NCI-H345 treated with DMSO at 0.1 percent for 48 hours (cell line): ENCODE measurements around the gene TRPM6.
"Not testable (repeated sequence)": the region's sequence is repeated elsewhere in the genome, so short reads cannot be mapped to it uniquely, and the experiment has no call there.

Experiments used
- DNase-seq: peaks from one replicate; lab custom pipeline; 2025; ENCODE audit not compliant: unreplicated experiment; lab: John Stamatoyannopoulos, UW

Gene TRPM6, protein sequence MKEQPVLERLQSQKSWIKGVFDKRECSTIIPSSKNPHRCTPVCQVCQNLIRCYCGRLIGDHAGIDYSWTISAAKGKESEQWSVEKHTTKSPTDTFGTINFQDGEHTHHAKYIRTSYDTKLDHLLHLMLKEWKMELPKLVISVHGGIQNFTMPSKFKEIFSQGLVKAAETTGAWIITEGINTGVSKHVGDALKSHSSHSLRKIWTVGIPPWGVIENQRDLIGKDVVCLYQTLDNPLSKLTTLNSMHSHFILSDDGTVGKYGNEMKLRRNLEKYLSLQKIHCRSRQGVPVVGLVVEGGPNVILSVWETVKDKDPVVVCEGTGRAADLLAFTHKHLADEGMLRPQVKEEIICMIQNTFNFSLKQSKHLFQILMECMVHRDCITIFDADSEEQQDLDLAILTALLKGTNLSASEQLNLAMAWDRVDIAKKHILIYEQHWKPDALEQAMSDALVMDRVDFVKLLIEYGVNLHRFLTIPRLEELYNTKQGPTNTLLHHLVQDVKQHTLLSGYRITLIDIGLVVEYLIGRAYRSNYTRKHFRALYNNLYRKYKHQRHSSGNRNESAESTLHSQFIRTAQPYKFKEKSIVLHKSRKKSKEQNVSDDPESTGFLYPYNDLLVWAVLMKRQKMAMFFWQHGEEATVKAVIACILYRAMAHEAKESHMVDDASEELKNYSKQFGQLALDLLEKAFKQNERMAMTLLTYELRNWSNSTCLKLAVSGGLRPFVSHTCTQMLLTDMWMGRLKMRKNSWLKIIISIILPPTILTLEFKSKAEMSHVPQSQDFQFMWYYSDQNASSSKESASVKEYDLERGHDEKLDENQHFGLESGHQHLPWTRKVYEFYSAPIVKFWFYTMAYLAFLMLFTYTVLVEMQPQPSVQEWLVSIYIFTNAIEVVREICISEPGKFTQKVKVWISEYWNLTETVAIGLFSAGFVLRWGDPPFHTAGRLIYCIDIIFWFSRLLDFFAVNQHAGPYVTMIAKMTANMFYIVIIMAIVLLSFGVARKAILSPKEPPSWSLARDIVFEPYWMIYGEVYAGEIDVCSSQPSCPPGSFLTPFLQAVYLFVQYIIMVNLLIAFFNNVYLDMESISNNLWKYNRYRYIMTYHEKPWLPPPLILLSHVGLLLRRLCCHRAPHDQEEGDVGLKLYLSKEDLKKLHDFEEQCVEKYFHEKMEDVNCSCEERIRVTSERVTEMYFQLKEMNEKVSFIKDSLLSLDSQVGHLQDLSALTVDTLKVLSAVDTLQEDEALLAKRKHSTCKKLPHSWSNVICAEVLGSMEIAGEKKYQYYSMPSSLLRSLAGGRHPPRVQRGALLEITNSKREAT (N-terminal part only)

DNA sequence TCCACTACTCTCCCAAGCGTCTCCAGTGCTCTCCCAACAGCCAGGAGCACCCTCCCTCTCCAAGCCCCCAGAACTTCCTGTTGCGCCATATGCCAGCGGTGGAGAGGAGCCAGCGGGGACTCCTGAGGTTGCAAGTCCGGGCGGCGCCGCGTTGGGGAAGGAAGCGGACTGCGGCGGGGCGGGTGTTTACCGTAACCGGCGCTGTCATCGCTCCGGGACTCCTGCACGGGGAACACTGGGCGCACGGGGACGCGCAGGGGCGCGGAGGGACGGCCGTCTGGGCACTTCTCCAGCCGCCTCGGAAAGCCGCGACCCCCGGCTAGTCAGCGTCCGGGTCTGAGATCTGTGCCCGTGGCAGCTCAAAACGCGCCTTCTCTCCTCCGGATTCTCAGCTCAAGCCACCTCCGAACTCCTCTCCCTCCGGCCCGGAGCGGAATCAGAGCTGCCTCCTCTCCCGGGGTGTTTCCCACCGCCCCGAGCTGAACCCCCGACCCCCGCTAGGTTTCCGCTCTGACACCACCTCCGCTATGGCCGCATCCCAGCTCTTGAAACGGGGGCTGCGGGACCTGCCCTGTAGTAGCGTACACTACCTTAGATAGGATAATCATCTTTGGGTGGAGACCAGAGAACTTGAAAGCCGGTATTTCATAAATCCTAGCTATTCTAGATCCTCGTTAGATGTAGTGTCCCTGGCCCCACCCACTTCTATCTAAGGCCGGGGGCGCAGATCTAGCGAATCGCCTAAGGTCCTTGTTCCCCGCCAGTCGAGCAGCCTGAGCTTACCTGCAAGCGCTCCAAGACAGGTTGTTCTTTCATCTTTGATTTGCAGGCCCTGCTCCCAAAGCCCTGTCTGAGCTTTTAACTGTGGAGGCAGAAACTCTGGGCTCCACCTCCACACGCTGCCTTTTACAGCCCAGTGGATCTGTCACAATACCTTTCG lies at the start of gene TRPM6:
Gene TRPM6 (minus strand): TSS at position 881 of the 940 bp plus-strand sequence. CDS start 65 bp downstream, at position 816.
- peak; percentile 37 for DNase-seq

DNA sequence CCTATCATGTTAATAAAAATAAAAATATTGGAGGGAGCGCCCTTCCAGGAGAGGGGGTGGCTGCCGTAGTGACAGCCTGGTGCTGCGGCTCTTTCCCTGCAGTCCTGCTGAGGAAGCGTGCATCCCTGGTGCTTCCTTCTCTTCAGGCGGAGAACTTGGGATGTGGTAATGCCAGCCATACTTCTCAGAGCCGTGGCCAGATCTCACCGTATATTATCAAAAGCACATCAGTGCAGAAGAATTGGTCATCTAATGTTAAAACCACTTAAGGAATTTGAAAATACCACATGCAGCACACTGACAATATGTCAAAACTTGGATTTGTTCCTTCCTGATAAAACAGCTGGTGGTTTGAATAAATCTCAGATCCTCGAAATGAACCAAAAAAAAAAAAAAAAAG lies 47.3 kb upstream of the TRPM6 start:
- DNase-seq: no peak

DNA sequence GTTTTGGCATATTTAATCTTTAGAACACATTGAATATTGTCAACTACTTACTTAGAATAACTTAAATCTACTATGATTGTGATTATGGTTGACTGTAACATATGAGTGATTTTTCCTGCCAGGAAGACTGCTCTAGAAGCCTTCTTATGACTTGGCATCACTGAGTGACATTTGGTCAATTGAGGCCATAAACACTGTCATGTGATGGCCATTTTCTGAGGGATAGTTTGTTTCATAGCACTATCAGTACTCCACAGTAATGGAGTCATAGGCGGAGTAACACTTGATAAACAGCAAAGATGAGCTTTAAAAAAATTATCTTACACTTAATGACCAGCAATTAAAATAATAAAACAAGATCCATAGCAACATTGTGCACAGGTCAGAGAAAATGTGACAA lies 34.0 kb upstream of the TRPM6 start:
- DNase-seq: no peak

DNA sequence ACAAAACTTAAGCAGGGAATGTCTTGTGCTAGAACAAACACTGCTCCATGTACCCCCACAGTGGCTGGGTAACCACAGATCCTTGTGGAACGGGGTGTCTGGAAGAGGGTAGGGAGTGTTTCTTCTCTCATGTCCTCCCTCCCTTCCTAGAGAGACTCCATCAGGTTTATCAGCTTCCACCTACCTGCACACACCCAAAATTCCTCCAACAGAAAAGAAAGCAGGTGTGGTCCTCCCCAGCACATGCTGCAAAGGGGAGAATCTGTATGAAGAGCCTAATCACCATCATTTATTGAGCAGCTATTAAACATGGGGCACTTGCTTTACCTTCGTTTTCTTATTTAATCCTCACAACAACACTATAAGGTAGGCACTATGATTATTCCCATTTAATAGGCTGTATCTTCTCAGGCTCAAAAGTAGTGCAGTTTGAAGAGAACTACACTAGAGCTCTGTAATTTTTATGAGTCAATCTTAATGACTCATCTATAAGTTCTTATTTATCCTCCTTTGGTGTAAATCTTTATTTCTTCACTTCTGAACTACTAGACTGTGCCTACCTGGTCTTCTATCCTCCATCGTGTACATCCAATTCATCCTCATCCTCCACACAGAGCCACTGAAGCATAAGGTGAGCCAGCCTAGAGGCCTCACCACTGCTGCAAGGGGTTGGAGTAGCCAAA lies 33.4 kb upstream of the TRPM6 start:
- no peak for DNase-seq

DNA sequence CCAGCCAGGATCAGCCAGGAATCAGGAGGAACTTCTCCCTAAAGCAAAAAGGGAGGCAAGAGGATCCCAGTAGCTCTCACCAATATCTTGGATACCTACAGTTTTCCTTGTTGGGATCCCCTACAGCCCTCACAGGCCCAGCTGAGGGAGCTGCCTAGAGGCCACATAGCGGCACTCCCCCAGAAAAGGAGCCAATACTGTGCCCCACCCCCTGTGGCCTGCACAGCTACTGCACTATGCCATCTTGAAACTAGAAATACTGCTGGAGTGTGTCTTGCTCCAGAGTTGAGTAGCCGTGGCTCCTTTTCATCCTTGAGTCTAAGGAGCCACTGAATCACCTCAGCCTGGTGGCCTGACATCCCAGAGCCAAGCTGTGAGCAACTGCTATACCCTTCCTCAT lies 22.3 kb upstream of the TRPM6 start:
- DNase-seq: no peak

DNA sequence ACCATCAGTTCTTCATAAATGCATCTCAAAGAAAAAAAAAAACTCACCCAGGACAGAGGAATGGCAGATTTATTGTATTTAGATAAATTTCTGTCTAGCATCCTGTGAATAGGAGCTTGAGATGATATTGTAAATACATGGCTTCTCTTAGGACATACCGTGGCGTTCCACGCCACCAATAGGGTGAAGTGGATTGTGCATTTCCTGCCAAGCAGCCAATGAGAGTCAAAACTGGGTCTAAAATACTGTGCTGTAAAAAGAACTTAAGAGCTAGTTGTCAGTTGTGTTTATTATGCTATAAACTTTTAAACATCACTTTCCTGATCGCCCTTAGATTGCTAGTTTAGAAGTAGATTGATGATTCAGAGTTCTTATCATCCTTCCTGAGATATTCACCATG lies 20.9 kb upstream of the TRPM6 start:
- no peak for DNase-seq

DNA sequence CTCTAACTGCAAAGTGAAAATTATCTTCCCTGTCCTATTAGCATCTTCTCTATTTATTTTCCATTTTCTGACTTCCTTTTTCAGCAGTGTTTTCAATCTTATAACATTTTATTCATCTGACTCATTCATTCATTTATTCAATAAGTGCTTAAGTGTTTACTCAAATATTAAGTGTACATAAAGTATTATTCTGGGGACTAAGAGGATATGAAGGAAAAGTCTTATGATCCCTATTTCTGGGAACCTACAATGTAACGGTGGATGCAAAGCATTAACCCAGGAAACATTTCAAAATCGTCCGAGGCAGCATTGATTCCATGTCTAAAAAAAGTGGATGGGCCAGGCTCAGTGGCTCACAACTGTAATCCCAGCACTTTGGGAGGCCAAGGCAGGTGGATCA lies 19.4 kb upstream of the TRPM6 start:
- no peak for DNase-seq

DNA sequence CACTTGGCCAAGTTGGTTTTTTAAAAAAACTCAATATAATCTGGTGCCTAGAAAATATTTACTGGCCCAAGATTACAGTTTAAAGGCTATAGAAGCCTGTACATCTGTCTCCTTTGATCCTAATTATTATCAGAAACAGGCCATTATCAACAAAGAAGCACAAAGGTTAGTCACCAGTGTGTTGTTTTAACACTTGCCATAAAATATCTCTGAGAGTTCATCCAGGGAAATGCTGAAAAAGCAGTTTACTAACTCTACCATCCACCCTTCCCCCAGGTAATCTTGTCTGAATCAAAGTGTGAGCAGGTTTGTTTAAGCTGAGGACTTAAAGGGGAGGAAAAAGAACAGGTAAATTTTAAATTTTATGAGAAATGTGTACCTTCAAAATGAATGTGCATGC lies 13.3 kb upstream of the TRPM6 start:
- DNase-seq: no peak

DNA sequence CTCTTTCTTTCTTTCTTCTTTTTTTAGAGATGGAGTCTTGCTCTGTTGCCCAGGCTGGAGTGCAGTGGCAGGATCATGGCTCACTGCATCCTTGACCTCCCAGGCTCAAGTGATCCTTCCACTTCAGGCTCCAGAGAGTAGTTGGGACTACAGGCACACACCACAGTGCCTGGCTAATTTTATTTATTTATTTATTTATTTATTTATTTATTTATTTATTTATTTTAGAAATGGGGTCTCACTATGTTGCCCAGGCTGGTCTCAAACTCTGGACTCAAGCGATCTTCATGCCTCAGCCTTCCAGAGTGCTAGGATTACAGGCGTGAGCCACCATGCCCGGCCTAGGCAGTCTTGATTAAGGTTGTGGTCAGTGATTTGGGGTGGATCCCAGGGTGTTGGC lies 728 bp upstream of the TRPM6 start:
- DNase-seq: not testable (repeated sequence)

DNA sequence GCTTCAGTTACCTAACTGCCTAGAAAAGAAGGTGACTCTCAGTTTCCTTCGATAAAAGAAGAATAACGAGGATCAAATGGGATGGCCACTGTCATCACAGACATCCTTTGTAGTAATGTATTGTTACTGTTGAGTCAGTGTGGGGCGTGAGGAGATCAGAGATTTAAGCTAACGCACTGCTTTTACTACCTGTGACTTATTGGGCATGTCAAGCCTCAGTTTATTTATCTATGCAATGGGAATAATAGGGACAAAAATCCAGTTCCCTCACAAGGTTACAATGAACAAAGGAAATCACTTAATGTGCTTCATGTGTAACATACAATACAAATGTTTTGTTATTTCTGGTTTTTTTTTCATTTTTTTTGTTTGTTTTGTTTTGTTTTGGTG lies 255 bp upstream of the TRPM6 start:
- DNase-seq: no peak

DNA sequence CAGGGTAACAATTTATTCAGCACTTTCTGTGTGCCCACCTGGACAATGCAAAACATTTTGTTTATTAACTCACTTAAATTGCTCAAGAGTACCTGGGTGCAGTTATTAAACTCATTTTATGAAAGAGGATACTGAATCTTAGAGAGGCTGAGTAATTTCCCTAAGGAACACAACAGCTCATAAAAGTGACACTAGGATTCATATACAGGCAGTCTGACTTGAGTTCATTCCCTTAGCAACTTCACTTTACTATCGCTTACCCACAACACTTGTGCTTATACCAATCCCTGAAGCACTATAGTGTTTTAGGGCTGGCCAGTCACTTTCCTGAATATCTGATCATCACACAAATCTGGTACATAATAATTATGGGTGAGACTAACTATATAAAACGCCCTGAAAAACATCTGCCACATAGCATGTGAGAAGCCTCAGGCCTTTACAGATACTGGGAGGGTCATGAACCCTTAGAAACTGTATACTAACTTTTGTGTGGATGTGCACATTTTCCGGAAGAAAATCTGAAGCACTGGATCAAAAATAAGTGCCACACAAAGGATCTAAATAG lies 11.3 kb downstream of the TRPM6 start:
- DNase-seq: no peak

DNA sequence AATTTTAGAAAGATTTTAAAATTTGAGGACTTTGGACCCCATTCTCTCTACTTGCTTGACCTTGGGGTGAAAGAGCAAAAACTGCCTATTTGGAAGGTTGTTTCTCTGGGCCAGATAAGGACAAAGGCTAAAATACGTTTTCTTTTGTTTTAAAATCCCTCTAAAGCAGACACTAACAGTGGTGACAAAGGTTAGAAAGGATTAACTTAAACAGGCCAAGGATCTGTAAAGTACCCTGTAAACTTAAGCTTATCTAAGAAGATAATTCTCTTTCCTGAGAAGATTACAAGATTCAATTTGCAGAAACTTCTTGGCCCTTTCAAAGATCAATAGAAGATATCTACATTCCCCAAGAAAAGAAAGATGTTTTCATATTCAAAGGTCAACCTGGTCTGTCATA lies 12.1 kb downstream of the TRPM6 start:
- DNase-seq: no peak

DNA sequence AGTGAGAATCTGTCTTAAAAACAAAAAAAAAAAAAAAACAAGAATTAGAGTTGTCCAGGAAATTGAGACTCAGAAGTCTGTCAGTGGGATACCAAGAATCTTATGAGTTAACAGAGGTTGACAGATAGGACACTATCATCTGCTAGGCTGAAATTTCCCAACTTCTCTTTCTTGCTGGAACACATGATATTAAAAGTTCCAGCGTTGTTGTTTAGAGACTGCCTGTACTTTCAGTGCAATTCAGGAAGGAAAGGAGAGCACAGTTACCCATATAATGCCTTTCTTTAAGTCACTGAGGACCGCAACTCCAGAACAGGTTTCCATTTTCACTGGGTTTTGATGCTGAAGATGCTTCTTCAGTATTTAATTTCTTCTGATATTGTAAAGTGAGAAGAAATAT lies 13.5 kb downstream of the TRPM6 start:
- DNase-seq: no peak

DNA sequence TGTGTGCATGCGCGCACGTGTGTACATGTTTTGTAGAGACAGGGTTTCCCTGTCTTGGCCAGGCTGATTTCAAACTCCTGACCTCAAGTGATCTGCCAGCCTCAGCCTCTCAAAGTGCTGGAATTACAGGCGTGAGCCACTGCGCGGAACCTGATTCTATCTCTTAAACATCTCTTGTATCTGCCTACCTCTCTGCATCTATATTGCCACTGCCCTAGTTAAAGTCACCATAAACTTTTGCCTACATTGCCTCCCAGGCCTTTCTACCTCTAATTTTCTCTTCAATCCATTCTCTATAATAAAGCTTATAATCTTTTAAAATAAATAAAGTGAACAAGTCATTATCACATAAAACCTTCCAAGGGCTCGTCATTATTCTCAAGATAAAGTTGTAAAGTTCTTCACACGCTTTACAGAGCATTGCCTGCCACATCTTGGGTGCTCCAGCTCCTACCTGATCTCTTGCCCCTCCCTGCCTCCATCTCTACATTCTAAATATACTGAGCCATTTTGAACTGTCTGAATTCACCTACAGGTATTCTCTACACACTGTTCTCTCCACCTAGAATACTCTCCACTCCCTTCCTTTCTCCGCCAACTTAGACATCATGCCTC lies 15.0 kb downstream of the TRPM6 start:
- no peak for DNase-seq

DNA sequence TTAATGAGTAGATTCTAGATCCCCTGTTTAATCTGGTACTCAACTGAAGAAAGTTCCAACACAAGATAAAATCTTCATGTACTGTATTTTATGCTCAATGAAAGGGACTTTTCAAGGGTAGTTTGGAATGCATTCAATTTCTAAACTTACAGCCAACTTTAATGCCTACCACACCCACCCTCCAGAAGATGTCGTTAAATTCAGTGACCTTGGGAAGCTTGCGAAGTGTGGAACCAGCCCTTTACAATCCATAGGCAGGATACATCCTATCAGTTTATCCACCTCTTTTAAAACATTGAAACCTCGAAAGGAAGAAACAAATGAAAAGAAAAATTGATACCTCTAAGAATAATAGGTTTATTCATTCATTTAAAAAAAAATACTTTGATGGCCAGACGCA lies 20.2 kb downstream of the TRPM6 start:
- DNase-seq: no peak

DNA sequence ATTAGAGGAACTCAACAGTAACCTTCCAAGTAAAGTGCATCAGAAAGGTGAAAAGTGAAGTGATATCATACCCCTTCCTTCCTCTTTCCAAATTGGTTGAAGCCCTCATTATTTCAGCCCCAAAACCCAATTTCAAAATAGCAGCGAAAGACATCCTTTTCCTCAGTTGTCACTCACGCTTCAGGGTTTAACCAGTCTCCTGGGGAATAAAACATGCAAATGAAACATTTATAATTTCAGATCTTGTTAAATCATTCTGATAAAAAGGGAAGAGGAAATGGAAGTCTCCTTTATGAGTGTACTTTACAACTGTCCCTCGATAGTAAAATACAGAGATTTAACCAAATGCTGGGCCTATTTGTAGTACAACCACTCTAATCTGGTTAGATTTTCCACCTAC lies 22.5 kb downstream of the TRPM6 start:
- no peak for DNase-seq

DNA sequence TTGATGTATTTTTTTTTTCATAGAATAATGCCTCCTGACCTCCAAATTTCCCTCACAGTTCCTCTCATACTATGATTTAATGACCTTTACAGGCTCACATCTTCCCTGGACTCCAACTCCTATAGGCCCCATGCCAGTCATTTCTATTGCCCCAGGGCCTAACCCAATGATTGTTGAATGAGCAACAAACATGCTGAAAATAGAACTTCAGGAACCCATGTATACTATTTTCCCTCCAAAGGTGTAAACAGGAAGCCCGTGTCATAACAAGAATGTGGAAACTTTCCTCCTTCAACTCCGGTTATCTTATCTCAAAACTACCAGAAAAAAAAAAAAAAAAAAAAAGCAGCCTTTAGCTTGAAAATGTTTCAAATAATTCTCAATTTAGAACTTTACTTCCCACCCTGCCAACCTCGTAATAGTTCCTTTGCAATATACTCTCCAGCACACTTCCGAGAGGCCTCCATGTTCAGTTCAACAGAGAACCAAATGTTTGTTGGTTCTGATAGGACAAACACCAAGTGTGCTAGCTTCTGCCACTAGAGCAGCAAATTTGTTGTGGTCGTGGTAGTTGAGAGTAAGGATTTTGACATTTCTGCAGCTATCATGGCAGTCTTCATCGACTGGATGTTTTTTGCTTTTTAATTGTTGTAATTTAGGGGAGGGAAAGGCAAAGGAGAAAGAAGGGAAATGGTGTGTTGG lies 25.8 kb downstream of the TRPM6 start:
- no peak for DNase-seq

DNA sequence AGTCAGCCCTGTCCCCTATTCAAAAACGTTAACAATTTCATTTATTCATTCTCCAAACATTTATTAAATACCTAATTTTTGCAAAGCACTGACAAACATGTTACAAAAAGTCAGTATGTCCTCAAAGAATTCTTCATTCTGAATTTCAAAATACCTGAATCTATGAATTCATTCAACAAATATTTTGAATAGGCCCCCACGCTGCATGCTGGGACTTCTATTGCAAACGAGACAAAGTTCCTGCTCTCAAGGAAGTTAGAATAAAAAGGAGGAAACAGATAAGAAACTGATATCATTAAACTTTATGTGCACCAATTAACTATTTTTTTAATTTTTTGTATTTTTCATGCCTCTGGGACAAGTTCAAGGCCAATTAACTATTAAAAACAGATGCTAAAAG lies 26.6 kb downstream of the TRPM6 start:
- DNase-seq: no peak
